Right cardiac atrium (tissue), 5 donors: ENCODE measurements around the gene SCAANT1. TPM values are rescaled to one million over a fixed set of nuclear protein-coding genes. Genes with fewer than 3 reads are reported as not detected.

Experiments used
- ATAC-seq, 2 donors: fragments of 200-7000 bp; cut with Tn5 transposase; one replicate each; pipeline versions ENCODE4 v1.8.0 to v1.9.1; 2020; ENCODE audit warnings: moderate library complexity in 2 of 2, mild to moderate bottlenecking in 1 of 2
- DNase-seq, 3 donors: peaks; one replicate each; pipeline ENCODE4 v3.0.0-alpha.2; 2020
- H3K27ac ChIP-seq: one replicate; pipeline ENCODE4 v1.5.1; 2013; ENCODE audit warnings: mild to moderate bottlenecking, low read length, control low read depth, moderate library complexity
- H3K27me3 ChIP-seq: one replicate; pipeline ENCODE4 v1.6.1; 2013; ENCODE audit not compliant: control insufficient read depth, insufficient read depth
- H3K4me1 ChIP-seq: one replicate; pipeline ENCODE4 v1.6.1; 2013; ENCODE audit warnings: low read length; ENCODE audit not compliant: control insufficient read depth, insufficient read depth
- H3K4me3 ChIP-seq: one replicate; pipeline ENCODE4 v1.5.1; 2013; ENCODE audit warnings: low read length, control low read depth
- H3K9me3 ChIP-seq: one replicate; pipeline ENCODE4 v1.6.1; 2013; ENCODE audit warnings: low read length; ENCODE audit not compliant: control insufficient read depth
- WGBS: extraction: QIAGEN DNeasy Blood & Tissue Kit; methylation state at CpG from one replicate; pipeline ENCODE4 v1.1.7; 2013; 5-methylcytosine and 5-hydroxymethylcytosine counted together
- intact Hi-C, 4 donors: fragments of 100-400 bp; cut with DNase I; formaldehyde crosslinking; loops; one replicate each; pipeline versions ENCODE4 v1.11.0 to v1.14.0; 2022 to 2023
- polyA plus RNA-seq: library from polyadenylated mRNA; stranded (reverse); fragments of 200-250 nt; gene quantifications from one replicate; pipeline ENCODE4 v1.2.3, GENCODE V29; 2013
- total RNA-seq, 4 donors: library from RNA; stranded (reverse); fragmentation: NEBNext Ultra II Directional; extraction: Animal tissue kit (Norgen Biotek cat#: 25700); gene quantifications; one replicate each; pipeline ENCODE4 v1.2.1, GENCODE V29; 2021
- donor health status: healthy with polysubstance abuse.
- donor health status: DM: no; HTN: yes; CAD: no.
- donor health status: DM: no; HTN: no; CAD: no.
- donor health status: DM: no; HTN: yes; CAD: no; lungs with severe emphysema.
- donor health status: DM: yes; HTN: yes; CAD: no.

SCAANT1 gene
- total and polyA plus RNA-seq, 5 donors: not detected

- no peaks in the 10 kb centered on the region for H3K27me3 ChIP-seq
- WGBS: under 1% methylated on average over 18 of the region's 18 CpGs
- H3K4me1 ChIP-seq: no peaks in the 10 kb centered on the region
- H3K4me3 ChIP-seq: peak overlapping the region; percentile 84
- DNase-seq: no peak
- intact Hi-C loops: loop anchor here in 1 of 4 donors (10.0 kb wide), 1 partner anchor 83 kb away; no protein-coding TSS in a partner anchor
- no peak for ATAC-seq
- peak overlapping the region; percentile 92 for H3K27ac ChIP-seq
- no peaks in the 10 kb centered on the region for H3K9me3 ChIP-seq
Measured at GRCh38 chr3:63911509-63911872, 692 bp downstream of the SCAANT1 start.

GRCh38 chr3:63910891-63911290, 1.3 kb downstream of the SCAANT1 start:
- no peak for ATAC-seq
- Histone ChIP-seq H3K27ac (no peak overlapping the region), H3K9me3 (no peaks in the 10 kb centered on the region), H3K4me1 (no peaks in the 10 kb centered on the region), H3K4me3 (peak overlapping the region; percentile 84), H3K27me3 (no peaks in the 10 kb centered on the region)
- WGBS: 51% methylated on average over 1 of the region's 1 CpG
- intact Hi-C loops: loop anchor here in 1 of 4 donors (10.0 kb wide), 1 partner anchor 84 kb away; no protein-coding TSS in a partner anchor
- DNase-seq: no peak

- Histone ChIP-seq H3K27ac (no peak overlapping the region), H3K4me1 (no peaks in the 10 kb centered on the region), H3K27me3 (no peaks in the 10 kb centered on the region), H3K9me3 (no peaks in the 10 kb centered on the region), H3K4me3 (no peak overlapping the region)
- ATAC-seq (no peak), DNase-seq (no peak)
- intact Hi-C loops: loop anchor here in 1 of 4 donors (10.0 kb wide), 1 partner anchor 85 kb away; no protein-coding TSS in a partner anchor
- WGBS: 94% methylated on average over 4 of the region's 4 CpGs
Measured at GRCh38 chr3:63910001-63910400, 2.2 kb downstream of the SCAANT1 start.

- Histone ChIP-seq H3K27me3 (no peaks in the 10 kb centered on the region), H3K4me1 (no peaks in the 10 kb centered on the region), H3K27ac (no peak overlapping the region), H3K9me3 (no peaks in the 10 kb centered on the region), H3K4me3 (no peak overlapping the region)
- intact Hi-C loops: no loop called here
- ATAC-seq: no peak
- DNase-seq: no peak
- WGBS: 65% methylated on average over 2 of the region's 2 CpGs
Measured at GRCh38 chr3:63909431-63909830, 2.8 kb downstream of the SCAANT1 start.

GRCh38 chr3:63908776-63909175, 3.4 kb downstream of the SCAANT1 start:
- H3K4me1 ChIP-seq: no peaks in the 10 kb centered on the region
- intact Hi-C loops: no loop called here
- no peak overlapping the region for H3K27ac ChIP-seq
- no peak overlapping the region for H3K4me3 ChIP-seq
- H3K27me3 ChIP-seq: no peaks in the 10 kb centered on the region
- no peaks in the 10 kb centered on the region for H3K9me3 ChIP-seq
- DNase-seq: no peak
- WGBS: 72% methylated on average over 1 of the region's 1 CpG
- ATAC-seq: no peak

- H3K27ac ChIP-seq: no peak overlapping the region
- H3K4me1 ChIP-seq: no peaks in the 10 kb centered on the region
- H3K27me3 ChIP-seq: no peaks in the 10 kb centered on the region
- intact Hi-C loops: no loop called here
- no peaks in the 10 kb centered on the region for H3K9me3 ChIP-seq
- no peak for DNase-seq
- ATAC-seq: no peak
- 36% methylated on average over 2 of the region's 2 CpGs for whole genome bisulfite sequencing
- no peak overlapping the region for H3K4me3 ChIP-seq
Measured at GRCh38 chr3:63908081-63908736, 4.0 kb downstream of the SCAANT1 start.

GRCh38 chr3:63905731-63906620, 6.2 kb downstream of the SCAANT1 start:
- 96% methylated on average over 4 of the region's 4 CpGs for WGBS
- intact Hi-C loops: no loop called here
- Histone ChIP-seq H3K27me3 (no peaks in the 10 kb centered on the region), H3K27ac (no peak overlapping the region), H3K4me3 (no peak overlapping the region), H3K4me1 (no peaks in the 10 kb centered on the region), H3K9me3 (no peaks in the 10 kb centered on the region)
- ATAC-seq: no peak
- DNase-seq: no peak

GRCh38 chr3:63900459-63900858, 11.7 kb downstream of the SCAANT1 start:
- no peak overlapping the region for H3K27ac ChIP-seq
- no peak overlapping the region for H3K4me3 ChIP-seq
- H3K27me3 ChIP-seq: no peaks in the 10 kb centered on the region
- no peaks in the 10 kb centered on the region for H3K9me3 ChIP-seq
- WGBS: 32% methylated on average over 2 of the region's 2 CpGs
- intact Hi-C loops: no loop called here
- ATAC-seq (peak in 1 of 2 donors; percentile 48), DNase-seq (no peak)
- peaks cover under 1% of the 10 kb centered on the region for H3K4me1 ChIP-seq

- no peak for DNase-seq
- 95% methylated on average over 5 of the region's 5 CpGs for WGBS
- intact Hi-C loops: no loop called here
- Histone ChIP-seq H3K4me3 (no peak overlapping the region), H3K27ac (no peak overlapping the region), H3K9me3 (no peaks in the 10 kb centered on the region), H3K4me1 (peaks cover 2% of the 10 kb centered on the region), H3K27me3 (no peaks in the 10 kb centered on the region)
- no peak for ATAC-seq
Measured at GRCh38 chr3:63900010-63900409, 12.2 kb downstream of the SCAANT1 start.

GRCh38 chr3:63896332-63897030, 15.7 kb downstream of the SCAANT1 start:
- Histone ChIP-seq H3K9me3 (no peaks in the 10 kb centered on the region), H3K4me3 (no peak overlapping the region), H3K27ac (no peak overlapping the region), H3K4me1 (peaks cover 2% of the 10 kb centered on the region), H3K27me3 (no peaks in the 10 kb centered on the region)
- ATAC-seq (no peak), DNase-seq (no peak)
- intact Hi-C loops: no loop called here
- 73% methylated on average over 1 of the region's 1 CpG for WGBS
